HepG2 (cell line): ENCODE measurements around the gene CDC14B. TPM values are rescaled to one million over a fixed set of nuclear protein-coding genes. Genes with fewer than 3 reads are reported as not detected.

Experiments
- BHLHE40 ChIP-seq: IDR thresholded peaks from 2 replicates; pipeline ENCODE4 v1.6.1; 2011; ENCODE audit warnings: low read length, improper control_type of control experiment
- BRCA1 ChIP-seq: sonication (generic); formaldehyde crosslinking; IDR thresholded peaks from 2 replicates; pipeline ENCODE4 v1.4.0; 2020; ENCODE audit warnings: missing genetic modification reagents
- ERF ChIP-seq: IDR thresholded peaks from 2 replicates; pipeline ENCODE4 v1.6.1; 2018; ENCODE audit warnings: missing biosample characterization, missing genetic modification reagents
- FOSL2 ChIP-seq: sonication (generic); formaldehyde crosslinking; IDR thresholded peaks from 2 replicates; pipeline ENCODE4 v1.4.0; 2020; ENCODE audit warnings: missing genetic modification reagents
- GABPB1 ChIP-seq: IDR thresholded peaks from 2 replicates; pipeline ENCODE4 v1.6.1; 2016; ENCODE audit warnings: mild to moderate bottlenecking, missing genetic modification reagents, moderate library complexity, missing compliant biosample characterization
- LBX2 ChIP-seq: sonication (generic); formaldehyde crosslinking; IDR thresholded peaks from 2 replicates; pipeline ENCODE4 v1.5.0; 2020; ENCODE audit warnings: missing genetic modification reagents, mild to moderate bottlenecking, borderline replicate concordance
- POLR2G ChIP-seq: fragments of 200-400 bp; formaldehyde crosslinking; IDR thresholded peaks from 2 replicates; pipeline ENCODE4 v1.6.1; 2018; ENCODE audit warnings: mild to moderate bottlenecking, low read depth, low read length, moderate library complexity
- RAD21 ChIP-seq: fragments of 450-650 bp; formaldehyde crosslinking; IDR thresholded peaks from 2 replicates; pipeline ENCODE4 v1.5.0; 2020; ENCODE audit warnings: mild to moderate bottlenecking
- TCF12 ChIP-seq, 2 experiments: fragments of 450-650 bp in 1 of 2; sonication (generic) in 1 of 2; formaldehyde crosslinking in 1 of 2; IDR thresholded peaks; 2 replicates each; pipeline versions ENCODE4 v1.6.1 to v1.8.0; 2017 to 2022; ENCODE audit warnings: antibody characterized with exemption in 1 of 2, mild to moderate bottlenecking in 1 of 2, missing genetic modification reagents in 1 of 2, moderate library complexity in 1 of 2
- ZBTB14 ChIP-seq: sonication (generic); formaldehyde crosslinking; IDR thresholded peaks from 2 replicates; pipeline ENCODE4 v1.4.0; 2020; ENCODE audit warnings: missing genetic modification reagents
- ZBTB20 ChIP-seq: sonication (generic); formaldehyde crosslinking; IDR thresholded peaks from 2 replicates; pipeline ENCODE4 v1.8.1; 2023; ENCODE audit warnings: missing genetic modification reagents, low read depth, mild to moderate bottlenecking, borderline replicate concordance
- ZNF142 ChIP-seq: sonication (generic); formaldehyde crosslinking; IDR thresholded peaks from 2 replicates; pipeline ENCODE4 v1.4.0; 2020; ENCODE audit warnings: missing genetic modification reagents
- ZNF296 ChIP-seq: sonication (generic); formaldehyde crosslinking; conservative IDR thresholded peaks from 2 replicates; pipeline ENCODE4 v1.5.0; 2020; ENCODE audit warnings: mild to moderate bottlenecking, missing genetic modification reagents
- ZNF550 ChIP-seq: sonication (generic); formaldehyde crosslinking; IDR thresholded peaks from 2 replicates; pipeline ENCODE4 v1.4.0; 2020; ENCODE audit warnings: mild to moderate bottlenecking, missing genetic modification reagents, borderline replicate concordance
- ZNF607 ChIP-seq: sonication (generic); formaldehyde crosslinking; IDR thresholded peaks from 2 replicates; pipeline ENCODE4 v1.5.1; 2020; ENCODE audit warnings: missing genetic modification reagents, mild to moderate bottlenecking, borderline replicate concordance
- polyA plus RNA-seq, 8 experiments: library from polyadenylated mRNA; depleted of rRNA in 3 of 8; stranded (reverse) in 7 of 8; unstranded in 1 of 8; fragments of >200 nt; fragmentation: Illumina TruSeq in 4 of 8; extraction: Trizol in 4 of 8; gene quantifications; 2 replicates each; pipeline versions ENCODE4 v1.2.1 to v1.2.3, GENCODE V29; 2011 to 2016; ENCODE audit warnings: low read depth in 4 of 8, missing spikeins in 1 of 8, mixed read lengths in 1 of 8; ENCODE audit not compliant: insufficient read depth in 1 of 8
- total RNA-seq, 5 experiments: library from RNA; depleted of rRNA; stranded (reverse); fragments of >200 nt; fragmentation: Illumina TruSeq; extraction: Trizol; gene quantifications; 2 replicates each; pipeline ENCODE4 v1.2.3, GENCODE V29; 2016; ENCODE audit warnings: low read depth in 1 of 5
- TF ChIP-seq, protein P1 (sequence below): sonication (generic); formaldehyde crosslinking; IDR thresholded peaks from 2 replicates; pipeline ENCODE4 v1.5.0; 2020; ENCODE audit warnings: mild to moderate bottlenecking, missing genetic modification reagents

CDC14B gene
- total and polyA plus RNA-seq, 2 of the 13 experiments (the other 11 are each of a cell fraction or from before 2014, with no cell fraction given): 25.8 to 33.3 TPM

DNA sequence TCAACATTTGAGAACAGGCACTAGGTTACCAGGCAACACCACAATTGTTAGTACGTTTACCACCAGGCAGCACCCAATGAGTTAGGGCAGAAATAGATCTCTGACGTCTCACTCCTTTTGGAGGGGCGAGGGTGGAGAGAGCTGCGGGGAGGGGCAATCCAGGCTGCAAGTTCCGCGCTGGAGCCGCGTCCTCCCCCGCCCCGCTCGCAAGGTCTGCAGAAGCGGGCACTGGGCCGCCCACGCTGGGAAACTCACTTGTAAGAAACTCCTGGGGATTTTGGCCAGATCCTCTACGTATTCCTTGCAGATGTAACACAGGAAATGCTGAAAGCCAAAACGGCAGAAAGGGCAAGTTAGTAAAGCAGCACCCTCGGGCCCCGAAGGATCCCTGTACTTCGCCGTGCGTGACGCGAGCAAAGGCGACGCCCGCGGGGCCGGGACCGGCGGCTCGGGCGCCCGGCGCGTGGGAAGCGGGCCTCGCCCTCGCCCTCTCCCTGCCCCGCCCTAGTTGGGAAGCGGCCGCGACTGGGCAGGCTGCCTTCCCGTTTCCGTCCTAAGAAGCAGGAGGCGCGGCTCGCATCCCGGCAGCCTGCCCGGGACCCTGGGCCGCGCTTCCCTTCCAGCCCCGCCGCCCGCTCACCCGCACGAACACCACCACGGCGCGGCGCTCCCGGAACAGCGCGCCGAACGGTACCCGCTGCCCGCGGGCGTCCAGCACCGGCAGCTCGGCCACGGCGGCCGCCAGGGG lies 35.0 kb upstream of the CDC14B start (continued):
- TF ChIP-seq POLR2G (peak; percentile 58), ERF (CRISPR knock-in tag) (peak; percentile 50; the same call in 1 of the 2 replicates), ZNF550 (no peak), ZNF142 (CRISPR knock-in tag) (no peak), GABPB1 (CRISPR knock-in tag) (peak; percentile 24; the same call in 1 of the 2 replicates), FOSL2 (CRISPR knock-in tag) (no peak), ZNF607 (CRISPR knock-in tag) (no peak), ZBTB20 (CRISPR knock-in tag) (no peak), RAD21 (CRISPR knock-in tag) (no peak), ZNF296 (CRISPR knock-in tag) (no peak), BHLHE40 (no peak), ZBTB14 (CRISPR knock-in tag) (no peak; the same call in 1 of the 2 replicates), LBX2 (CRISPR knock-in tag) (no peak), BRCA1 (CRISPR knock-in tag) (no peak), TCF12 (IDR thresholded peaks at IDR 0.05) (no peak), TCF12 (CRISPR knock-in tag; IDR thresholded peaks at IDR 0.05) (no peak)
- TF ChIP-seq, protein P1, sequence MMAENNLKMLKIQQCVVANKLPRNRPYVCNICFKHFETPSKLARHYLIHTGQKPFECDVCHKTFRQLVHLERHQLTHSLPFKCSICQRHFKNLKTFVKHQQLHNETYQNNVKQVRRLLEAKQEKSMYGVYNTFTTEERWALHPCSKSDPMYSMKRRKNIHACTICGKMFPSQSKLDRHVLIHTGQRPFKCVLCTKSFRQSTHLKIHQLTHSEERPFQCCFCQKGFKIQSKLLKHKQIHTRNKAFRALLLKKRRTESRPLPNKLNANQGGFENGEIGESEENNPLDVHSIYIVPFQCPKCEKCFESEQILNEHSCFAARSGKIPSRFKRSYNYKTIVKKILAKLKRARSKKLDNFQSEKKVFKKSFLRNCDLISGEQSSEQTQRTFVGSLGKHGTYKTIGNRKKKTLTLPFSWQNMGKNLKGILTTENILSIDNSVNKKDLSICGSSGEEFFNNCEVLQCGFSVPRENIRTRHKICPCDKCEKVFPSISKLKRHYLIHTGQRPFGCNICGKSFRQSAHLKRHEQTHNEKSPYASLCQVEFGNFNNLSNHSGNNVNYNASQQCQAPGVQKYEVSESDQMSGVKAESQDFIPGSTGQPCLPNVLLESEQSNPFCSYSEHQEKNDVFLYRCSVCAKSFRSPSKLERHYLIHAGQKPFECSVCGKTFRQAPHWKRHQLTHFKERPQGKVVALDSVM (CRISPR knock-in tag): no peak
